ENCODE measurements around the gene BPI. TPM values are rescaled to one million over a fixed set of nuclear protein-coding genes. Genes with fewer than 3 reads are reported as not detected.
A peak's percentile ranks its signal among the peaks of the same experiment; 100 is the strongest.

The BPI gene
- total RNA-seq, 2 experiments from 2014 or later: 0.14 TPM; not detected in 1

DNA sequence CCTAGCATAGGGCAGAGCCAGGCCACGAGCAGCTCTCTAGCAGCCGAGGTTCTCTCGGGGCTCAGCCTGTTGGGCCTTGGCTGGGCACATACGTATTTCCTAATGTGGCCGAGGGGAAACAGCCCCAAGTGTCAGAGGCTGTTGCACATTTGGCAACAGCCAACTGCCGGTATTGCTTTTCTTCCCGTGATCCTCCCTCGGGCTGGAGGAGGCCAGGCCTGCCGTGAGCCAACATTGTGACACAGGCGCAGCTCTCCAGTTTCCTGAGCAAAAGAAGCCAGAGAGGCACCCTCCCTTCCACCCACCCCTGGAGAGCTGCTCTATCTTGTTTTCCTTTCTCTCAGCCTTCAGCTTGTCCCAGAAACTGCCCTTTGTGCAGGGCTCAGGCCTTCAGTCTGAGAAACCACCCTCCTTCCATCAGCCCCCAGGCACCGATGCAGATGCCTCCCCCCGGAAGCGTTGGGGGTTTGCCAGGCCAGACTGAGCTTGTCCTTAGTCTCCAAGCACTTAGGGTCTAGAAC lies 5.1 kb upstream of the BPI start:
- Histone ChIP-seq H3K4me1 (ENCODE audit: insufficient read depth, low read length) (peaks cover 1% of the 10 kb centered on the region), H3K9me3 (ENCODE audit: control insufficient read depth in 1 of 2, insufficient read depth in 1 of 2, low read length in 2 of 2) (peaks cover 0 to 2% of the 10 kb centered on the region in 2 experiments), H3K36me3 (ENCODE audit: insufficient read depth, low read length) (no peaks in the 10 kb centered on the region), H3K27ac (ENCODE audit: low read depth in 1 of 2, low read length in 2 of 2) (no peak overlapping the region), H3K4me3 (ENCODE audit: low read length) (no peak overlapping the region), H3K27me3 (ENCODE audit: control insufficient read depth in 1 of 2, insufficient read depth in 2 of 2, low read length in 2 of 2) (peaks cover 11 to 16% of the 10 kb centered on the region in 2 experiments)
- Mint-ChIP-seq H3K4me1 (ENCODE audit: low read depth) (peaks cover 8% of the 10 kb centered on the region), H3K9me3 (no peaks in the 10 kb centered on the region), H3K27me3 (peaks cover 49% of the 10 kb centered on the region), H3K4me3 (no peak overlapping the region), H3K27ac (no peak overlapping the region), H3K36me3 (ENCODE audit: low read depth) (no peaks in the 10 kb centered on the region)
- peak in 2 of 14 experiments; percentile 45 to 51 for DNase-seq
- TF ChIP-seq, protein P1, sequence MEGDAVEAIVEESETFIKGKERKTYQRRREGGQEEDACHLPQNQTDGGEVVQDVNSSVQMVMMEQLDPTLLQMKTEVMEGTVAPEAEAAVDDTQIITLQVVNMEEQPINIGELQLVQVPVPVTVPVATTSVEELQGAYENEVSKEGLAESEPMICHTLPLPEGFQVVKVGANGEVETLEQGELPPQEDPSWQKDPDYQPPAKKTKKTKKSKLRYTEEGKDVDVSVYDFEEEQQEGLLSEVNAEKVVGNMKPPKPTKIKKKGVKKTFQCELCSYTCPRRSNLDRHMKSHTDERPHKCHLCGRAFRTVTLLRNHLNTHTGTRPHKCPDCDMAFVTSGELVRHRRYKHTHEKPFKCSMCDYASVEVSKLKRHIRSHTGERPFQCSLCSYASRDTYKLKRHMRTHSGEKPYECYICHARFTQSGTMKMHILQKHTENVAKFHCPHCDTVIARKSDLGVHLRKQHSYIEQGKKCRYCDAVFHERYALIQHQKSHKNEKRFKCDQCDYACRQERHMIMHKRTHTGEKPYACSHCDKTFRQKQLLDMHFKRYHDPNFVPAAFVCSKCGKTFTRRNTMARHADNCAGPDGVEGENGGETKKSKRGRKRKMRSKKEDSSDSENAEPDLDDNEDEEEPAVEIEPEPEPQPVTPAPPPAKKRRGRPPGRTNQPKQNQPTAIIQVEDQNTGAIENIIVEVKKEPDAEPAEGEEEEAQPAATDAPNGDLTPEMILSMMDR (IDR thresholded peaks at IDR 0.05): no peak
- ChIA-PET POLR2A (no interaction called here), CTCF (no interaction called here)
- intact Hi-C loops (cut with DNase I, micrococcal nuclease): no loop called here
- no peak for ATAC-seq (ENCODE audit: poor library complexity)

GRCh38 chr20:38299963-38300362 lies 4.0 kb upstream of the BPI start:
- TF ChIP-seq, protein P1 (IDR thresholded peaks at IDR 0.05): no peak
- ChIA-PET CTCF (no interaction called here), POLR2A (no interaction called here)
- no peak overlapping the region for H3K27ac Mint-ChIP-seq
- H3K27me3 Mint-ChIP-seq: peaks cover 60% of the 10 kb centered on the region
- Histone ChIP-seq H3K27ac (ENCODE audit: low read depth in 1 of 2, low read length in 2 of 2) (no peak overlapping the region), H3K4me1 (ENCODE audit: insufficient read depth, low read length) (peaks cover 10% of the 10 kb centered on the region), H3K27me3 (ENCODE audit: control insufficient read depth in 1 of 2, insufficient read depth in 2 of 2, low read length in 2 of 2) (peaks cover 18 to 28% of the 10 kb centered on the region in 2 experiments), H3K4me3 (ENCODE audit: low read length) (no peak overlapping the region), H3K9me3 (ENCODE audit: control insufficient read depth in 1 of 2, insufficient read depth in 1 of 2, low read length in 2 of 2) (peaks cover 0 to 13% of the 10 kb centered on the region in 2 experiments), H3K36me3 (ENCODE audit: insufficient read depth, low read length) (no peaks in the 10 kb centered on the region)
- ATAC-seq (ENCODE audit: poor library complexity) (no peak), DNase-seq (no peak)
- peaks cover 12% of the 10 kb centered on the region for H3K4me1 Mint-ChIP-seq (ENCODE audit: low read depth)
- intact Hi-C loops (cut with DNase I, micrococcal nuclease): no loop called here
- H3K36me3 Mint-ChIP-seq (ENCODE audit: low read depth): no peaks in the 10 kb centered on the region
- H3K9me3 Mint-ChIP-seq: no peaks in the 10 kb centered on the region
- H3K4me3 Mint-ChIP-seq: no peak overlapping the region

DNA sequence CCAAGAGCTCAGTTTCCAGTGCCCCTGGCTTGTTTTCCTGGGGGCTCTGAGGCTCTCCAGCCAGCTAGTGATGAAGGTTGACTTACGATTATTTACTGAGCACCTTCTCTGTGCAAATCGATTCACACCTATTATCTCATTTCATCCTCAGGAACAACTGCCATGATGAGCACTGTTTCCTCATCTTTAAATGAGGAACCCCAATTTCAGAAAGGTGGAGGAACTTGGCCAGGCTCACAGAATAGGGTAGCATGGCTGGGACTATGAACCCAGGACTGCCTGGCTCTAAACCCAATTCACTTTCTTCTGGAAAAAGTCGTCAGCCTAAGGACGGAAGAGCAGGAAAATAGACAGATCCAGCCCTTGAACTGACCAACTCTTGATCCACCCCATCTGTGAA lies 3.5 kb upstream of the BPI start:
- Histone ChIP-seq H3K36me3 (ENCODE audit: insufficient read depth, low read length) (no peaks in the 10 kb centered on the region), H3K4me3 (ENCODE audit: low read length) (no peak overlapping the region), H3K9me3 (ENCODE audit: control insufficient read depth in 1 of 2, insufficient read depth in 1 of 2, low read length in 2 of 2) (peaks cover 0 to 13% of the 10 kb centered on the region in 2 experiments), H3K27me3 (ENCODE audit: control insufficient read depth in 1 of 2, insufficient read depth in 2 of 2, low read length in 2 of 2) (peaks cover 23 to 31% of the 10 kb centered on the region in 2 experiments), H3K27ac (ENCODE audit: low read depth in 1 of 2, low read length in 2 of 2) (no peak overlapping the region), H3K4me1 (ENCODE audit: insufficient read depth, low read length) (peaks cover 10% of the 10 kb centered on the region)
- Mint-ChIP-seq H3K4me1 (ENCODE audit: low read depth) (peaks cover 12% of the 10 kb centered on the region), H3K36me3 (ENCODE audit: low read depth) (no peaks in the 10 kb centered on the region), H3K9me3 (no peaks in the 10 kb centered on the region), H3K4me3 (no peak overlapping the region), H3K27ac (no peak overlapping the region), H3K27me3 (peaks cover 61% of the 10 kb centered on the region)
- POLR2A ChIA-PET: no interaction called here
- CTCF ChIA-PET: no interaction called here
- intact Hi-C loops (cut with DNase I, micrococcal nuclease): no loop called here
- DNase-seq (no peak), ATAC-seq (ENCODE audit: poor library complexity) (no peak)
- TF ChIP-seq, protein P1 (IDR thresholded peaks at IDR 0.05): no peak
